Measurements from ENCODE around the gene SEPTIN1. TPM values are rescaled to one million over a fixed set of nuclear protein-coding genes. Genes with fewer than 3 reads are reported as not detected.

SEPTIN1 gene
- total RNA-seq, 1 experiment from 2014 or later: 1.4 TPM

- H3K9ac ChIP-seq (ENCODE audit: extremely low read depth, insufficient read length, low read length): peak within 1 kb of the TSS; percentile 97
- H3K9me3 ChIP-seq (ENCODE audit: control insufficient read depth, low read depth, low read length): no peaks in the 10 kb centered on the region
- H4K20me1 ChIP-seq (ENCODE audit: control insufficient read depth, insufficient read depth, insufficient read length): no peaks in the 10 kb centered on the region
- peak within 1 kb of the TSS; percentile 88 for H3K4me2 ChIP-seq (ENCODE audit: insufficient read depth, insufficient read length, low read length)
- peak; percentile 82 for DNase-seq
- H3K18ac ChIP-seq (ENCODE audit: insufficient read length, low read depth, low read length): peak within 1 kb of the TSS; percentile 86
- no peak within 1 kb of the TSS for H2BK15ac ChIP-seq (ENCODE audit: low read depth, low read length)
- no peak within 1 kb of the TSS for H3K56ac ChIP-seq (ENCODE audit: insufficient read length, low read depth, low read length)
- H2AFZ ChIP-seq (ENCODE audit: low read length): no peak within 1 kb of the TSS
- H4K91ac ChIP-seq (ENCODE audit: insufficient read length, low read depth, low read length): no peak within 1 kb of the TSS
- no peaks in the 10 kb centered on the region; the same call in 1 of the 2 replicates for H3K4me1 ChIP-seq (ENCODE audit: insufficient read depth, low read length)
- Mint-ChIP-seq H3K36me3 (ENCODE audit: insufficient read depth in 1 of 3, low read depth in 3 of 3) (peaks cover 9 to 33% (median 20%) of the 10 kb centered on the region in 3 experiments; a peak in 6 of 7 replicates), H3K4me3 (peak within 1 kb of the TSS; percentile 90 to 91), H3K9me3 (no peaks in the 10 kb centered on the region; a peak in 1 of 5 replicates), H3K4me1 (peaks cover 27 to 45% of the 10 kb centered on the region in 2 experiments), H3K27ac (peak within 1 kb of the TSS; percentile 93 to 99 (median 97)), H3K27me3 (ENCODE audit: low read depth) (no peaks in the 10 kb centered on the region; the same call in 1 of the 2 replicates)
- no peak within 1 kb of the TSS for H3K23ac ChIP-seq (ENCODE audit: insufficient read length, low read depth, low read length)
- H4K8ac ChIP-seq (replicated peaks; ENCODE audit: insufficient read length, low read depth, low read length): no peak within 1 kb of the TSS
- no peak within 1 kb of the TSS for H4K5ac ChIP-seq (ENCODE audit: insufficient read length, low read depth, low read length)
- H3K14ac ChIP-seq (ENCODE audit: insufficient read depth, low read length): peak within 1 kb of the TSS; percentile 99
- no peaks in the 10 kb centered on the region for H3K27me3 ChIP-seq (ENCODE audit: insufficient read depth, low read length)
- no CpG with 5 or more reads among the region's 103 CpGs for WGBS (ENCODE audit: extremely low coverage, insufficient read length, low lambda C conversion rate)
- peak within 1 kb of the TSS; percentile 18; the same call in 1 of the 2 replicates for H3K4ac ChIP-seq (ENCODE audit: low read depth, low read length)
- H3K79me1 ChIP-seq (ENCODE audit: insufficient read depth, low read depth, low read length, poor library complexity, severe bottlenecking): no peaks in the 10 kb centered on the region
- H2BK5ac ChIP-seq (ENCODE audit: insufficient read length, low read length): peak within 1 kb of the TSS; percentile 74
- TF ChIP-seq CTCF (conservative IDR thresholded peaks at IDR 0.05): peak; percentile 58
- no peak within 1 kb of the TSS for H2BK12ac ChIP-seq (ENCODE audit: insufficient read length, low read depth, low read length)
- H2BK120ac ChIP-seq (ENCODE audit: low read depth, low read length, poor library complexity, severe bottlenecking): no peak within 1 kb of the TSS
- H3K79me2 ChIP-seq (ENCODE audit: insufficient read depth, low read length): peaks cover 4% of the 10 kb centered on the region; the same call in 1 of the 2 replicates
- peak within 1 kb of the TSS; percentile 67 for H3K27ac ChIP-seq (ENCODE audit: insufficient read length, low read depth, low read length)
- peak within 1 kb of the TSS; percentile 56 for H3T11ph ChIP-seq (ENCODE audit: low read length)
- no peak within 1 kb of the TSS for H2AK5ac ChIP-seq (ENCODE audit: insufficient read length, low read length)
- H3K23me2 ChIP-seq (ENCODE audit: insufficient read length, low read depth, low read length, poor library complexity, severe bottlenecking): peaks cover 21% of the 10 kb centered on the region
- H2BK20ac ChIP-seq (ENCODE audit: low read depth, low read length, poor library complexity, severe bottlenecking): no peak within 1 kb of the TSS
Measured at GRCh38 chr16:30395155-30395991, 13.0 kb upstream of the SEPTIN1 start, which contains the start of gene ZNF48. Gene ZNF48 (plus strand): TSS chr16:30395420. CDS start chr16:30395795, 375 bp downstream.
